RWPE2 (cell line): Measurements from ENCODE around the gene ITPR3.

ENCODE experiments used
- ATAC-seq: fragments of 200-7000 bp; cut with Tn5 transposase; 3 replicates; pipeline ENCODE4 v1.9.1; 2021; ENCODE audit warnings: low read depth
- DNase-seq: peaks from one replicate; pipeline ENCODE4 v3.0.0-alpha.2; 2020; ENCODE audit warnings: low spot score
- H3K27ac ChIP-seq: fragments of 450-650 bp; 2 replicates; pipeline ENCODE4 v1.5.1; 2017; ENCODE audit warnings: mild to moderate bottlenecking; ENCODE audit not compliant: poor library complexity, severe bottlenecking
- H3K27me3 ChIP-seq: fragments of 250-450 bp; sonication (Bioruptor Pico); 2 replicates; pipeline ENCODE4 v1.5.1; 2021; ENCODE audit warnings: mild to moderate bottlenecking, moderate library complexity; ENCODE audit not compliant: insufficient read depth, poor library complexity, severe bottlenecking
- H3K36me3 ChIP-seq: fragments of 250-450 bp; sonication (Bioruptor Pico); 2 replicates; pipeline ENCODE4 v1.5.1; 2020; ENCODE audit warnings: low read depth, mild to moderate bottlenecking, moderate library complexity
- H3K4me1 ChIP-seq: fragments of 250-450 bp; sonication (Bioruptor Pico); 2 replicates; pipeline ENCODE4 v1.5.1; 2021; ENCODE audit warnings: mild to moderate bottlenecking, moderate library complexity; ENCODE audit not compliant: insufficient read depth, poor library complexity, severe bottlenecking
- H3K4me3 ChIP-seq: fragments of 250-450 bp; sonication (Bioruptor Pico); 2 replicates; pipeline ENCODE4 v1.5.1; 2021; ENCODE audit warnings: mild to moderate bottlenecking, moderate library complexity; ENCODE audit not compliant: severe bottlenecking
- H3K9me3 ChIP-seq: fragments of 250-450 bp; sonication (Bioruptor Pico); 2 replicates; pipeline ENCODE4 v1.5.1; 2021; ENCODE audit warnings: mild to moderate bottlenecking, moderate library complexity; ENCODE audit not compliant: severe bottlenecking
- CTCF ChIP-seq: fragments of 450-650 bp; IDR thresholded peaks from one replicate; pipeline ENCODE4 v1.5.1; 2017; ENCODE audit warnings: mild to moderate bottlenecking, moderate library complexity; ENCODE audit not compliant: poor library complexity, severe bottlenecking

The ITPR3 gene

GRCh38 chr6:33682341-33682740 lies 61.2 kb downstream of the ITPR3 start:
- no peak overlapping the region for H3K27ac ChIP-seq
- H3K4me1 ChIP-seq = no peaks in the 10 kb centered on the region
- H3K9me3 ChIP-seq = no peaks in the 10 kb centered on the region
- H3K36me3 ChIP-seq = peaks cover 94% of the 10 kb centered on the region
- TF ChIP-seq CTCF = no peak
- no peak for DNase-seq
- no peak for ATAC-seq
- H3K27me3 ChIP-seq = no peaks in the 10 kb centered on the region
- H3K4me3 ChIP-seq = no peak overlapping the region

GRCh38 chr6:33683051-33683571 lies 62.0 kb downstream of the ITPR3 start:
- peaks cover 91% of the 10 kb centered on the region for H3K36me3 ChIP-seq
- TF ChIP-seq CTCF = no peak
- no peak overlapping the region for H3K27ac ChIP-seq
- no peaks in the 10 kb centered on the region for H3K4me1 ChIP-seq
- H3K9me3 ChIP-seq = no peaks in the 10 kb centered on the region
- peak; percentile 48 for DNase-seq
- no peak overlapping the region for H3K4me3 ChIP-seq
- no peaks in the 10 kb centered on the region for H3K27me3 ChIP-seq
- ATAC-seq = no peak

DNA sequence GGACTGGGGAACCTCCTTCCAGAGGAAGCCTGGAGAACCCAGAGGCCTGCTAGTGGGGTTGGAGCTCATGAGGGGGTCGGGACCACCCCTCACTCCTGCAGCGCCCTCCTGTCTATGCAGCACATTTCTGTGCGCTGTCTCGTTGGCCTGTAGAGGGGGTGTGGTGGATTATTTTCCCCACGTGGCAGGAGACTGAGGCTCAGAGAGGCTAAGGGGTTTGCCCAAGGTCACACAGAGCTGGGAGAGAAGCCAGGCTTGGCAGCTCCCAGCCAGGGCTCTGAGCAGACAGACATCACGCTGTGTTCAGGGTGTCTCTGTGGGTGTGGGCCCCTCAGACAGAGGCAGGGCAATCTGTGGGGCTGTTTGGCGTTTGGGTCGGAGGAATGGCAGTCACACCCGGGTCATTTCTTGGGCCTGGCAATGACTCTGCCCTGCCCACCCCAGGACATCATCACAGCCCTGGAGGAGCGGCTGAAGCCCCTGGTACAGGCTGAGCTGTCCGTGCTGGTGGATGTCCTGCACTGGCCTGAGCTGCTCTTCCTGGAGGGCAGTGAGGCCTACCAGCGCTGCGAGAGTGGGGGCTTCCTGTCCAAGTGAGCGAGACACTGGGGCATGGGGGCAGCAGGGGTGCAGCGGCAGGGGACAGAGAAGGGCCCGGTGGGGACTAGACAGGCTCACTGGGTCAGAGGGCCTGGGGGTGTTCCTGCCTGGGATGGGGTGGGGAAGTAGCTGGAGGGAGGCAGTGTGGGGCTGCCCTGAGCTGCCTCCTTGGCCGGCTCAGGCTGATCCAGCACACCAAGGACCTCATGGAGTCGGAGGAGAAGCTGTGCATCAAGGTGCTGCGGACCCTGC lies 62.7 kb downstream of the ITPR3 start:
- peaks cover 91% of the 10 kb centered on the region for H3K36me3 ChIP-seq
- DNase-seq = peak; percentile 49
- no peak; the same call in 2 of the 3 replicates for ATAC-seq

DNA sequence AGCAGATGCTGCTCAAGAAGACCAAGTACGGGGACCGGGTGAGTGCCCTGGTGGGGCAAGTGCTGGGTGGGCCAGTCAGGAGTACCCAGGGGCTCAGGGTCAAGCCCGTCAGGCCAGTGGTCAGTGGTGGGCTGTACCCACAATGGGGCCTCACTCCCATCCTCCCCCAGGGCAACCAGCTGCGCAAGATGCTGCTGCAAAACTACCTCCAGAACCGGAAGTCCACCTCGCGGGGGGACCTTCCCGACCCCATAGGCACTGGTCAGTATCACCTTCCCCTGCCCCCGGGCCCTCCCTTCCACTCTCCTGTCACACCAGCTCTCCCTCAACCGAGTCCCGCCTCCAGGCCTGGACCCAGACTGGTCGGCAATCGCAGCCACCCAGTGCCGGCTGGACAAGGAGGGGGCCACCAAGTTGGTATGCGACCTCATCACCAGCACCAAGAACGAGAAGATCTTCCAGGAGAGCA lies 63.3 kb downstream of the ITPR3 start:
- TF ChIP-seq CTCF = no peak
- Histone ChIP-seq H3K9me3 (no peaks in the 10 kb centered on the region), H3K27ac (no peak overlapping the region), H3K27me3 (no peaks in the 10 kb centered on the region), H3K4me3 (no peak overlapping the region), H3K4me1 (no peaks in the 10 kb centered on the region), H3K36me3 (peaks cover 91% of the 10 kb centered on the region)
- no peak for ATAC-seq
- DNase-seq = peak; percentile 65

More for the DNA sequence above, 62.7 kb downstream of the ITPR3 start:
- no peaks in the 10 kb centered on the region for H3K9me3 ChIP-seq
- no peak overlapping the region for H3K4me3 ChIP-seq
- no peak for TF ChIP-seq CTCF
- H3K27ac ChIP-seq = no peak overlapping the region
- no peaks in the 10 kb centered on the region for H3K27me3 ChIP-seq
- H3K4me1 ChIP-seq = no peaks in the 10 kb centered on the region

DNA sequence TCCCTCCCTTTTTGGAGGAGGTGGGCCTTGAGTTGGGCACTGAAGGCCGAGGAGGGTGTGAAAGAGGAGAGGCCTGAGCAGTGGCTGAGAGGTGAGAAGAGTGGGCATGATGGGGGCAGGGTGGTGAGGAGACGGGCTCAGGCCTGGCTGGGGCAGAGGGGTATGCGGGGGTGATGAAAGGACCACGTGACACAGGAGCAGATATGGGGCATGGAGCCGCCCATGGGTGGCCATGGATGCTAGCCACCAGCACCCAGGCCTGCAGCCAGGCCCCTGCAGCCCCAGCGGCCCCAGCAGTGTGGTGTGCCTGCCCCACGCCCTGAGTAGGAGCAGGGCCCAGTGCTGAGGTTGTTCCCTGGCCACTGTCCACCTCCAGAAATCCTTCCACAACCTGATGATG lies 63.9 kb downstream of the ITPR3 start:
- ATAC-seq (no peak), DNase-seq (peak; percentile 41)
- Histone ChIP-seq H3K9me3 (no peaks in the 10 kb centered on the region), H3K4me1 (no peaks in the 10 kb centered on the region), H3K4me3 (no peak overlapping the region), H3K27ac (no peak overlapping the region), H3K27me3 (no peaks in the 10 kb centered on the region), H3K36me3 (peaks cover 91% of the 10 kb centered on the region)
- no peak for TF ChIP-seq CTCF
